SK-MEL-5 (cell line): ENCODE data around the gene USP32. TPM values are rescaled to one million over a fixed set of nuclear protein-coding genes. Genes with fewer than 3 reads are reported as not detected.
"Not testable (repeated sequence)": the region's sequence is repeated elsewhere in the genome, so short reads cannot be mapped to it uniquely, and the experiment has no call there.

Experiments used
- DNase-seq: peaks from one replicate; pipeline ENCODE4 v3.0.0-alpha.2; 2016; ENCODE audit warnings: low read depth, low spot score
- in situ Hi-C: cut with HindIII; loops from 2 replicates; pipeline ENCODE4 v1.10.0; 2016; ENCODE audit warnings: low sequenced_read_pairs, high pct_unique_total_duplicates, low pct_unique_long_range_greater_than_20kb
- total RNA-seq: library from RNA; depleted of rRNA; stranded (reverse); fragments of >200 nt; shearing (Covaris generic); gene quantifications from 2 replicates; pipeline ENCODE4 v1.2.3, GENCODE V29; 2014

Gene USP32
- total RNA-seq, 1 experiment from 2014 or later = 167 TPM

GRCh38 chr17:60244656-60245055, 147.3 kb downstream of the USP32 start:
- in situ Hi-C loops = no loop called here
- DNase-seq = no peak

GRCh38 chr17:60240290-60240689, 151.6 kb downstream of the USP32 start:
- no peak for DNase-seq
- in situ Hi-C loops = no loop called here

- in situ Hi-C loops = no loop called here
- DNase-seq = peak; percentile 67
Measured at GRCh38 chr17:60231691-60232090, 160.2 kb downstream of the USP32 start.

- peak; percentile 75 for DNase-seq
- in situ Hi-C loops = no loop called here
Measured at GRCh38 chr17:60231234-60231633, 160.7 kb downstream of the USP32 start.

GRCh38 chr17:60230358-60230757, 161.6 kb downstream of the USP32 start:
- DNase-seq = peak; percentile 56
- in situ Hi-C loops = no loop called here

GRCh38 chr17:60229188-60229802, 162.6 kb downstream of the USP32 start:
- peak; percentile 55 for DNase-seq
- in situ Hi-C loops = no loop called here

- DNase-seq, in situ Hi-C loops: not testable (repeated sequence)
Measured at GRCh38 chr17:60227276-60227675, 164.7 kb downstream of the USP32 start.

- in situ Hi-C loops = no loop called here
- no peak for DNase-seq
Measured at GRCh38 chr17:60224064-60224463, 167.9 kb downstream of the USP32 start.

- in situ Hi-C loops = no loop called here
- no peak for DNase-seq
Measured at GRCh38 chr17:60223456-60223855, 168.5 kb downstream of the USP32 start.

- in situ Hi-C loops, DNase-seq: not testable (repeated sequence)
Measured at GRCh38 chr17:60218774-60219173, 173.2 kb downstream of the USP32 start.

- not testable (repeated sequence) for DNase-seq
Measured at GRCh38 chr17:60215895-60216294, 176.0 kb downstream of the USP32 start.

GRCh38 chr17:60211282-60211681, 180.7 kb downstream of the USP32 start:
- DNase-seq, in situ Hi-C loops: not testable (repeated sequence)

More at GRCh38 chr17:60215895-60216294, 176.0 kb downstream of the USP32 start:
- in situ Hi-C loops = not testable (repeated sequence)

GRCh38 chr17:60208302-60208701, 183.6 kb downstream of the USP32 start:
- DNase-seq, in situ Hi-C loops: not testable (repeated sequence)

- DNase-seq, in situ Hi-C loops: not testable (repeated sequence)
Measured at GRCh38 chr17:60205782-60206181, 186.2 kb downstream of the USP32 start.

GRCh38 chr17:60198630-60199029, 193.3 kb downstream of the USP32 start:
- DNase-seq, in situ Hi-C loops: not testable (repeated sequence)

- DNase-seq, in situ Hi-C loops: not testable (repeated sequence)
Measured at GRCh38 chr17:60194141-60194540, 197.8 kb downstream of the USP32 start.

GRCh38 chr17:60193482-60193881, 198.5 kb downstream of the USP32 start:
- DNase-seq = no peak
- in situ Hi-C loops = no loop called here

- in situ Hi-C loops, DNase-seq: not testable (repeated sequence)
Measured at GRCh38 chr17:60193032-60193431, 198.9 kb downstream of the USP32 start.

- in situ Hi-C loops, DNase-seq: not testable (repeated sequence)
Measured at GRCh38 chr17:60190032-60190431, 201.9 kb downstream of the USP32 start.
